ENCODE results near the gene HSFX4. TPM values are rescaled to one million over a fixed set of nuclear protein-coding genes. Genes with fewer than 3 reads are reported as not detected.

The HSFX4 gene
- total and polyA plus RNA-seq, 2 donors (not counting 3 experiments of a cell fraction or from before 2014, with no cell fraction given) = not detected

DNA sequence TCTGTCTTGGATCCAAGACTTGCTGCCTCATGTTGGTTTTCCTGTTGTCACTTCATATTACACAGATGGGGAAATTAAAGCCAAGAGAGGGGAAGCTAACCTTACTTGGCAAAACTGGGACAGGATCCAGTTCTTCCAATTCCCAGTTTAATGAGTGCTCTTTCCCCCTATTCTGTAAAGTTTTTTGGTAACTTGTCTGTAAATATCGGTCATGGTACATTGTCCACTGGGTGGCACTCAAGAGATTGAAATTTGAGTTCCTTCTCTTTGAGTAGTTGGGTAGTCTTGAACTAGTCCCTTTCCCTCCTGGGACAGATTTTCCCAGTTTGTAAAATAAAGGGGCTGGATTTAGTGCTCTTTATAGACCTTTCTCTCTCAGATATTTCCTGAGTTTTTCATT lies 21.3 kb downstream of the HSFX4 start:
- Histone ChIP-seq H3K9me1 (replicated peaks; ENCODE audit: control insufficient read depth, extremely low read depth, insufficient read depth, low read length) (no peaks in the 10 kb centered on the region), H3K4me3 (replicated peaks in 1 of 3; ENCODE audit: insufficient read depth in 1 of 3, low read depth in 1 of 3, low read length in 3 of 3) (no peak overlapping the region), H3K27ac (ENCODE audit: insufficient read depth, low read depth, low read length) (no peak overlapping the region), H4K20me1 (replicated peaks; ENCODE audit: control insufficient read depth, extremely low read depth, insufficient read depth, low read length) (no peaks in the 10 kb centered on the region), H3K27me3 (ENCODE audit: control insufficient read depth in 2 of 2, insufficient read depth in 2 of 2, low read length in 2 of 2) (no peaks in the 10 kb centered on the region), H2AFZ (ENCODE audit: low read depth, low read length) (no peak overlapping the region), H3K9me3 (replicated peaks; ENCODE audit: control insufficient read depth, insufficient read depth, low read length) (no peaks in the 10 kb centered on the region), H3K4me2 (ENCODE audit: insufficient read depth, low read length) (no peak overlapping the region), H3K9ac (replicated peaks; ENCODE audit: extremely low read depth, insufficient read depth, low read length) (no peak overlapping the region), H3K4me1 (ENCODE audit: control insufficient read depth, extremely low read depth, insufficient read depth, low read length) (no peaks in the 10 kb centered on the region), H3K79me2 (ENCODE audit: control insufficient read depth, insufficient read depth, low read length) (no peaks in the 10 kb centered on the region), H3K36me3 (ENCODE audit: control insufficient read depth in 2 of 2, extremely low read depth in 1 of 2, insufficient read depth in 2 of 2, low read length in 2 of 2) (no peaks in the 10 kb centered on the region)
- POLR2A ChIA-PET = no interaction called here
- dilution Hi-C loops (cut with MboI; ENCODE audit: extremely low pct_ligation_motif_present, low sequenced_read_pairs) = no loop called here
- intact Hi-C loops (cut with micrococcal nuclease) = loop anchor here (1.0 to 5.0 kb wide), 4 partner anchors 414 to 767 kb away; no protein-coding TSS in a partner anchor
- no TSS peak for BruUV-seq (replicated peaks)
- FAIRE-seq = peak; percentile 85
- TF ChIP-seq, protein P1, sequence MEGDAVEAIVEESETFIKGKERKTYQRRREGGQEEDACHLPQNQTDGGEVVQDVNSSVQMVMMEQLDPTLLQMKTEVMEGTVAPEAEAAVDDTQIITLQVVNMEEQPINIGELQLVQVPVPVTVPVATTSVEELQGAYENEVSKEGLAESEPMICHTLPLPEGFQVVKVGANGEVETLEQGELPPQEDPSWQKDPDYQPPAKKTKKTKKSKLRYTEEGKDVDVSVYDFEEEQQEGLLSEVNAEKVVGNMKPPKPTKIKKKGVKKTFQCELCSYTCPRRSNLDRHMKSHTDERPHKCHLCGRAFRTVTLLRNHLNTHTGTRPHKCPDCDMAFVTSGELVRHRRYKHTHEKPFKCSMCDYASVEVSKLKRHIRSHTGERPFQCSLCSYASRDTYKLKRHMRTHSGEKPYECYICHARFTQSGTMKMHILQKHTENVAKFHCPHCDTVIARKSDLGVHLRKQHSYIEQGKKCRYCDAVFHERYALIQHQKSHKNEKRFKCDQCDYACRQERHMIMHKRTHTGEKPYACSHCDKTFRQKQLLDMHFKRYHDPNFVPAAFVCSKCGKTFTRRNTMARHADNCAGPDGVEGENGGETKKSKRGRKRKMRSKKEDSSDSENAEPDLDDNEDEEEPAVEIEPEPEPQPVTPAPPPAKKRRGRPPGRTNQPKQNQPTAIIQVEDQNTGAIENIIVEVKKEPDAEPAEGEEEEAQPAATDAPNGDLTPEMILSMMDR (IDR thresholded peaks at IDR 0.05; ENCODE audit: extremely low read depth in 1 of 2, insufficient read depth in 1 of 2, low read depth in 1 of 2, low read length in 2 of 2) = peak; percentile 22 to 25
- no peak for TF ChIP-seq MYC (IDR thresholded peaks at IDR 0.05; ENCODE audit: low read depth, low read length)
- CTCF ChIA-PET = interaction anchor here (0.7 to 2.4 kb wide), 15 partner anchors 11 to 767 kb away, joined by 3 to 17 read pairs (median 5); partner anchors contain the start of genes EOLA2, MAMLD1 and MTM1
- DNase-seq (ENCODE audit: low read depth, low spot score) = peak; percentile 62

DNA sequence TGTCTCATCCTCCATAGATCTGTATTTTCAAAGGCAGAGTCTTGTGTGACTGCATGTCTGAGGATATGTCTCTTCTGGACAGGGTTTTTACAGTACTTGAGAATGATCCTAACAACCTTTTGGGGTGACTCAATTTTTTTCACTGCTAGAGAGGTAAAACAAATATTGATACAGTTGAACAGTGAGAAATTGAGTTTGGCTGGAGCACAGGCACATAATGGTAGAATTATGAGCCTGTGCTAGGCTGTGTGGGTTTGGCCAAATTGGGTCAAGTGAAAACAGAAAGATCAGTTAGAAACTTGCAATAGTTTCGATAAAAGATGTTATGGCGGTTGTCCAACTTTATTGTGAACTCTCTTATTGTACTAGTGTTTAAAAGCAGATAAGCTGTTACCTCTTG lies 32.2 kb downstream of the HSFX4 start:
- ChIA-PET POLR2A (no interaction called here), CTCF (interaction anchor here (0.7 to 1.2 kb wide), 7 partner anchors 11 to 626 kb away, joined by 3 to 6 read pairs (median 3); no protein-coding TSS in a partner anchor)
- no peak overlapping the region for H3K4me3 ChIP-seq (replicated peaks in 1 of 3; ENCODE audit: insufficient read depth in 1 of 3, low read depth in 1 of 3, low read length in 3 of 3)
- no peaks in the 10 kb centered on the region for H4K20me1 ChIP-seq (replicated peaks; ENCODE audit: control insufficient read depth, extremely low read depth, insufficient read depth, low read length)
- TF ChIP-seq EZH2 (IDR thresholded peaks at IDR 0.05; ENCODE audit: borderline replicate concordance, low read depth, low read length, severe bottlenecking) (no peak), GATA2 (IDR thresholded peaks at IDR 0.05; ENCODE audit: insufficient read depth, insufficient read length, low read depth, low read length) (no peak), POLR2AphosphoS5 (IDR thresholded peaks at IDR 0.05; ENCODE audit: insufficient read depth, low read depth, low read length) (no peak), MYC (IDR thresholded peaks at IDR 0.05; ENCODE audit: low read depth, low read length) (no peak)
- TF ChIP-seq, protein P1 (IDR thresholded peaks at IDR 0.05; ENCODE audit: extremely low read depth in 1 of 2, insufficient read depth in 1 of 2, low read depth in 1 of 2, low read length in 2 of 2) = no peak
- dilution Hi-C loops (cut with MboI; ENCODE audit: extremely low pct_ligation_motif_present, low sequenced_read_pairs) = no loop called here
- BruUV-seq (replicated peaks) = no TSS peak
- no peaks in the 10 kb centered on the region for H3K9me3 ChIP-seq (replicated peaks; ENCODE audit: control insufficient read depth, insufficient read depth, low read length)
- no peaks in the 10 kb centered on the region for H3K4me1 ChIP-seq (ENCODE audit: control insufficient read depth, extremely low read depth, insufficient read depth, low read length)
- FAIRE-seq (no peak), DNase-seq (ENCODE audit: low read depth, low spot score) (no peak)
- H3K36me3 ChIP-seq (ENCODE audit: control insufficient read depth in 2 of 2, extremely low read depth in 1 of 2, insufficient read depth in 2 of 2, low read length in 2 of 2) = no peaks in the 10 kb centered on the region
- no peak overlapping the region for H3K27ac ChIP-seq (ENCODE audit: insufficient read depth, low read depth, low read length)
- no peak overlapping the region for H3K9ac ChIP-seq (replicated peaks; ENCODE audit: extremely low read depth, insufficient read depth, low read length)
- no peak overlapping the region for H2AFZ ChIP-seq (ENCODE audit: low read depth, low read length)
- no peaks in the 10 kb centered on the region for H3K27me3 ChIP-seq (ENCODE audit: control insufficient read depth in 2 of 2, insufficient read depth in 2 of 2, low read length in 2 of 2)
- H3K9me1 ChIP-seq (replicated peaks; ENCODE audit: control insufficient read depth, extremely low read depth, insufficient read depth, low read length) = no peaks in the 10 kb centered on the region
- H3K79me2 ChIP-seq (ENCODE audit: control insufficient read depth, insufficient read depth, low read length) = no peaks in the 10 kb centered on the region
- intact Hi-C loops (cut with micrococcal nuclease) = loop anchor here (5.0 to 10.0 kb wide), 4 partner anchors 76 to 241 kb away; no protein-coding TSS in a partner anchor
- H3K4me2 ChIP-seq (ENCODE audit: insufficient read depth, low read length) = no peak overlapping the region

Data from endothelial cell of umbilical vein (primary cell).